SK-N-SH (cell line): ENCODE measurements around the gene GTF3A. TPM values are rescaled to one million over a fixed set of nuclear protein-coding genes. Genes with fewer than 3 reads are reported as not detected.

Source experiments
- CTCF ChIA-PET: fragments of 300-600, 350-600 bp; formaldehyde crosslinking; extraction: SDS; loops from one replicate; lab custom pipeline; 2021; lab: Yijun Ruan, JAX
- POLR2A ChIA-PET: fragments of 350-600 bp; sonication (Branson Sonifier 250); formaldehyde crosslinking; extraction: SDS; loops from one replicate; lab custom pipeline; 2020; ENCODE audit warnings: antibody characterized with exemption, inconsistent platforms; lab: Yijun Ruan, JAX
- DNase-seq: peaks from one replicate; pipeline ENCODE4 v3.0.0; 2012
- H2AFZ ChIP-seq: fragments of 200-600 bp; sonication (generic); 2 replicates; pipeline ENCODE4 v1.8.1; 2016; ENCODE audit warnings: antibody characterized with exemption, mild to moderate bottlenecking, low read depth
- H3F3A ChIP-seq: fragments of 200-600 bp; sonication (generic); replicated peaks from 2 replicates; pipeline ENCODE3; 2016; ENCODE audit warnings: antibody characterized with exemption, mild to moderate bottlenecking; ENCODE audit not compliant: insufficient read depth
- H3K27ac ChIP-seq, 2 experiments: fragments of 200-500 bp in 1 of 2; fragments of 200-600 bp in 1 of 2; sonication (Bioruptor generic) in 1 of 2; sonication (generic), shearing (Covaris generic) in 1 of 2; 2 replicates each; pipeline versions ENCODE4 v1.5.1 to v1.6.1; 2014 to 2016; ENCODE audit warnings: low read depth in 2 of 2, inconsistent platforms in 1 of 2, low read length in 1 of 2, mild to moderate bottlenecking in 1 of 2, mixed read lengths in 1 of 2
- H3K27me3 ChIP-seq: fragments of 200-600 bp; sonication (generic), shearing (Covaris generic); 2 replicates; pipeline ENCODE4 v1.6.1; 2016; ENCODE audit warnings: mixed run types; ENCODE audit not compliant: insufficient read depth
- H3K36me3 ChIP-seq, 2 experiments: fragments of 200-500 bp in 1 of 2; fragments of 200-600 bp in 1 of 2; sonication (Bioruptor generic) in 1 of 2; sonication (generic) in 1 of 2; replicated peaks in 1 of 2; 2 replicates each; pipeline versions ENCODE3 to v1.5.1; 2014 to 2016; ENCODE audit warnings: low read length in 1 of 2, mild to moderate bottlenecking in 1 of 2; ENCODE audit not compliant: insufficient read depth in 2 of 2, control insufficient read depth in 1 of 2
- H3K4me1 ChIP-seq, 2 experiments: fragments of 200-500 bp in 1 of 2; fragments of 200-600 bp in 1 of 2; sonication (Bioruptor generic) in 1 of 2; sonication (generic), shearing (Covaris generic) in 1 of 2; 2 replicates each; pipeline versions ENCODE4 v1.5.1 to v1.6.1; 2014 to 2016; ENCODE audit warnings: low read depth in 1 of 2, low read length in 1 of 2, mixed run types in 1 of 2; ENCODE audit not compliant: insufficient read depth in 2 of 2, control insufficient read depth in 1 of 2
- H3K4me2 ChIP-seq: fragments of 200-600 bp; sonication (generic), shearing (Covaris generic); 2 replicates; pipeline ENCODE4 v1.6.1; 2017; ENCODE audit warnings: mixed run types
- H3K4me3 ChIP-seq, 2 experiments: fragments of 200-500 bp in 1 of 2; fragments of 200-600 bp in 1 of 2; sonication (Bioruptor generic) in 1 of 2; sonication (generic), shearing (Covaris generic) in 1 of 2; 2 replicates each; pipeline versions ENCODE4 v1.5.1 to v1.8.1; 2014 to 2016; ENCODE audit warnings: low read depth in 2 of 2, inconsistent platforms in 1 of 2, low read length in 1 of 2, mild to moderate bottlenecking in 1 of 2, mixed read lengths in 1 of 2, moderate library complexity in 1 of 2
- H3K79me2 ChIP-seq: fragments of 200-600 bp; sonication (generic); 2 replicates; pipeline ENCODE4 v1.8.1; 2017; ENCODE audit warnings: mild to moderate bottlenecking; ENCODE audit not compliant: insufficient read depth
- H3K9ac ChIP-seq: fragments of 200-600 bp; sonication (generic); 2 replicates; pipeline ENCODE4 v1.6.1; 2017; ENCODE audit warnings: mixed run types
- H3K9me2 ChIP-seq: fragments of 200-600 bp; sonication (generic); 2 replicates; pipeline ENCODE4 v1.6.1; 2017; ENCODE audit warnings: mixed run types
- H3K9me3 ChIP-seq: fragments of 200-600 bp; sonication (generic); 2 replicates; pipeline ENCODE4 v1.6.1; 2017; ENCODE audit warnings: mixed run types, mild to moderate bottlenecking, moderate library complexity
- H4K20me1 ChIP-seq: fragments of 200-600 bp; sonication (generic); 2 replicates; pipeline ENCODE4 v1.6.1; 2017; ENCODE audit warnings: mild to moderate bottlenecking, mixed run types; ENCODE audit not compliant: insufficient read depth
- CTCF ChIP-seq: fragments of 200-600 bp; sonication (generic); IDR thresholded peaks from 2 replicates; pipeline ENCODE4 v1.6.1; 2017; ENCODE audit warnings: antibody characterized with exemption, mild to moderate bottlenecking, moderate library complexity
- EP300 ChIP-seq, 2 experiments: IDR thresholded peaks; 2 replicates each; pipeline versions ENCODE4 v1.4.0 to v1.6.1; 2012; ENCODE audit warnings: borderline replicate concordance in 1 of 2, low read depth in 1 of 2, low read length in 1 of 2
- FOSL2 ChIP-seq: IDR thresholded peaks from 2 replicates; pipeline ENCODE4 v1.4.0; 2012; ENCODE audit warnings: low read depth, mild to moderate bottlenecking, moderate library complexity, borderline replicate concordance
- FOXJ3 ChIP-seq: sonication (generic); formaldehyde crosslinking; IDR thresholded peaks from 2 replicates; pipeline ENCODE4 v1.5.1; 2020; ENCODE audit warnings: mild to moderate bottlenecking, missing genetic modification reagents
- GABPA ChIP-seq: IDR thresholded peaks from 2 replicates; pipeline ENCODE4 v1.4.0; 2012; ENCODE audit warnings: low read depth, mild to moderate bottlenecking
- JUND ChIP-seq: IDR thresholded peaks from 2 replicates; pipeline ENCODE4 v1.4.0; 2012
- MAX ChIP-seq: IDR thresholded peaks from 2 replicates; pipeline ENCODE4 v1.4.0; 2012; ENCODE audit warnings: low read depth
- MEF2A ChIP-seq: IDR thresholded peaks from 2 replicates; pipeline ENCODE4 v1.4.0; 2012; ENCODE audit warnings: low read depth, borderline replicate concordance
- NRF1 ChIP-seq: IDR thresholded peaks from 2 replicates; pipeline ENCODE4 v1.6.1; 2012; ENCODE audit warnings: low read depth, mild to moderate bottlenecking, low read length
- REST ChIP-seq: IDR thresholded peaks from 2 replicates; pipeline ENCODE4 v1.6.1; 2012; ENCODE audit warnings: mild to moderate bottlenecking, low read depth, low read length, moderate library complexity
- RXRA ChIP-seq: IDR thresholded peaks from 2 replicates; pipeline ENCODE4 v1.4.0; 2012; ENCODE audit warnings: low read depth, mild to moderate bottlenecking, borderline replicate concordance
- SIN3A ChIP-seq: IDR thresholded peaks from 2 replicates; pipeline ENCODE4 v1.6.1; 2012; ENCODE audit warnings: low read depth, mild to moderate bottlenecking, low read length, moderate library complexity, borderline replicate concordance
- SMC3 ChIP-seq: IDR thresholded peaks from 2 replicates; pipeline ENCODE4 v1.6.1; 2012; ENCODE audit warnings: low read depth, low read length, improper control_type of control experiment
- TCF12 ChIP-seq: IDR thresholded peaks from 2 replicates; pipeline ENCODE4 v1.4.0; 2012
- TEAD4 ChIP-seq: IDR thresholded peaks from 2 replicates; pipeline ENCODE4 v1.4.0; 2012; ENCODE audit warnings: mild to moderate bottlenecking, borderline replicate concordance; ENCODE audit not compliant: insufficient read depth
- WGBS: methylation state at CpG from one replicate; pipeline ENCODE4 v1.1.6; 2017; ENCODE audit warnings: low lambda C conversion rate; 5-methylcytosine and 5-hydroxymethylcytosine counted together
- polyA plus RNA-seq, 3 experiments: library from polyadenylated mRNA; depleted of rRNA; stranded (reverse); fragments of >200 nt; gene quantifications; 2 replicates each; pipeline ENCODE4 v1.2.3, GENCODE V29; 2012

GTF3A gene
- polyA plus RNA-seq, 1 of the 3 experiments (the other 2 are of a cell fraction) = 75.4 TPM

GRCh38 chr13:27379126-27379525, 45.3 kb upstream of the GTF3A start:
- CTCF ChIA-PET = interaction anchor here (0.7 to 12.1 kb wide), 8 partner anchors 10 to 605 kb away, joined by 3 to 186 read pairs (median 6); no protein-coding TSS in a partner anchor

More at GRCh38 chr13:27379126-27379525, 45.3 kb upstream of the GTF3A start:
- no peak for DNase-seq
- H3K4me3 ChIP-seq = no peak overlapping the region
- H3K9ac ChIP-seq = no peak overlapping the region
- no peak overlapping the region for H3K4me2 ChIP-seq
- H3F3A ChIP-seq = peaks cover 7% of the 10 kb centered on the region
- H3K79me2 ChIP-seq = no peaks in the 10 kb centered on the region
- H4K20me1 ChIP-seq = no peaks in the 10 kb centered on the region
- no peaks in the 10 kb centered on the region for H3K36me3 ChIP-seq
- TF ChIP-seq TCF12 = no peak
- no peak for TF ChIP-seq FOXJ3 (CRISPR knock-in tag)
- no peak for TF ChIP-seq MEF2A
- no peak for TF ChIP-seq GABPA
- no peak for TF ChIP-seq RXRA
- TF ChIP-seq JUND = no peak
- no peak for TF ChIP-seq EP300 (IDR thresholded peaks at IDR 0.05; ENCODE audit: borderline replicate concordance in 1 of 2, low read depth in 1 of 2, low read length in 1 of 2)
- no peak for TF ChIP-seq TEAD4
- TF ChIP-seq MAX = no peak
- no peak for TF ChIP-seq REST
- no peak for TF ChIP-seq CTCF
- TF ChIP-seq SMC3 = no peak
- no peak for TF ChIP-seq NRF1
- TF ChIP-seq SIN3A = no peak
- no peak for TF ChIP-seq FOSL2
- TF ChIP-seq, all 33 proteins: peak for 0
- POLR2A ChIA-PET = no interaction called here
- Histone ChIP-seq H2AFZ (no peak overlapping the region), H3K27me3 (peaks cover 50% of the 10 kb centered on the region; the same call in 1 of the 2 replicates), H3K4me1 (no peaks in the 10 kb centered on the region), H3K9me3 (no peaks in the 10 kb centered on the region), H3K27ac (no peak overlapping the region), H3K9me2 (no peaks in the 10 kb centered on the region)
- 30% methylated on average over 4 of the region's 4 CpGs for WGBS
